ENCODE data around the gene CDK11A. TPM values are rescaled to one million over a fixed set of nuclear protein-coding genes. Genes with fewer than 3 reads are reported as not detected.
"Not testable (repeated sequence)": the region's sequence is repeated elsewhere in the genome, so short reads cannot be mapped to it uniquely, and the experiment has no call there.

The CDK11A gene
- total RNA-seq, 1 donor from 2014 or later, result 74.4 TPM

GRCh38 chr1:1758692-1759455 lies 34.7 kb upstream of the CDK11A start:
- no peak overlapping the region for H3K27ac Mint-ChIP-seq
- H3K4me1 Mint-ChIP-seq (ENCODE audit: low read depth), result no peaks in the 10 kb centered on the region
- H3K36me3 Mint-ChIP-seq (ENCODE audit: low read depth), result peaks cover 27% of the 10 kb centered on the region
- intact Hi-C loops (cut with micrococcal nuclease), result no loop called here
- no peaks in the 10 kb centered on the region for H3K9me3 Mint-ChIP-seq
- H3K27me3 Mint-ChIP-seq (ENCODE audit: insufficient read depth), result no peaks in the 10 kb centered on the region
- H3K4me3 Mint-ChIP-seq, result no peak overlapping the region
- no peak for DNase-seq (ENCODE audit: low spot score)

- intact Hi-C loops (cut with micrococcal nuclease), result no loop called here
- H3K4me3 Mint-ChIP-seq, result no peak overlapping the region
- no peaks in the 10 kb centered on the region for H3K9me3 Mint-ChIP-seq
- H3K27me3 Mint-ChIP-seq (ENCODE audit: insufficient read depth), result no peaks in the 10 kb centered on the region
- H3K4me1 Mint-ChIP-seq (ENCODE audit: low read depth), result no peaks in the 10 kb centered on the region
- H3K36me3 Mint-ChIP-seq (ENCODE audit: low read depth), result peaks cover 27% of the 10 kb centered on the region
- no peak for DNase-seq (ENCODE audit: low spot score)
- H3K27ac Mint-ChIP-seq, result no peak overlapping the region
Observed at GRCh38 chr1:1758059-1758621, 34.0 kb upstream of the CDK11A start.

GRCh38 chr1:1757422-1758058 lies 33.4 kb upstream of the CDK11A start:
- intact Hi-C loops (cut with micrococcal nuclease), result no loop called here
- no peak overlapping the region for H3K4me3 Mint-ChIP-seq
- H3K9me3 Mint-ChIP-seq, result no peaks in the 10 kb centered on the region
- H3K27ac Mint-ChIP-seq, result no peak overlapping the region
- no peaks in the 10 kb centered on the region for H3K4me1 Mint-ChIP-seq (ENCODE audit: low read depth)
- no peaks in the 10 kb centered on the region for H3K27me3 Mint-ChIP-seq (ENCODE audit: insufficient read depth)
- DNase-seq (ENCODE audit: low spot score), result no peak
- peaks cover 27% of the 10 kb centered on the region for H3K36me3 Mint-ChIP-seq (ENCODE audit: low read depth)

- H3K36me3 Mint-ChIP-seq (ENCODE audit: low read depth), result peaks cover 27% of the 10 kb centered on the region
- no peaks in the 10 kb centered on the region for H3K4me1 Mint-ChIP-seq (ENCODE audit: low read depth)
- H3K9me3 Mint-ChIP-seq, result no peaks in the 10 kb centered on the region
- no peak overlapping the region for H3K27ac Mint-ChIP-seq
- intact Hi-C loops (cut with micrococcal nuclease), result no loop called here
- H3K27me3 Mint-ChIP-seq (ENCODE audit: insufficient read depth), result no peaks in the 10 kb centered on the region
- DNase-seq (ENCODE audit: low spot score), result no peak
- H3K4me3 Mint-ChIP-seq, result no peak overlapping the region
Observed at GRCh38 chr1:1756661-1757421, 32.7 kb upstream of the CDK11A start.

GRCh38 chr1:1755852-1756251 lies 31.7 kb upstream of the CDK11A start:
- intact Hi-C loops (cut with micrococcal nuclease), result no loop called here
- no peak overlapping the region for H3K4me3 Mint-ChIP-seq
- H3K36me3 Mint-ChIP-seq (ENCODE audit: low read depth), result peaks cover 19% of the 10 kb centered on the region
- no peaks in the 10 kb centered on the region for H3K4me1 Mint-ChIP-seq (ENCODE audit: low read depth)
- DNase-seq (ENCODE audit: low spot score), result no peak
- no peaks in the 10 kb centered on the region for H3K9me3 Mint-ChIP-seq
- H3K27ac Mint-ChIP-seq, result no peak overlapping the region
- no peaks in the 10 kb centered on the region for H3K27me3 Mint-ChIP-seq (ENCODE audit: insufficient read depth)

- H3K27ac Mint-ChIP-seq, result no peak overlapping the region
- intact Hi-C loops (cut with micrococcal nuclease), result no loop called here
- H3K4me1 Mint-ChIP-seq (ENCODE audit: low read depth), result no peaks in the 10 kb centered on the region
- no peaks in the 10 kb centered on the region for H3K9me3 Mint-ChIP-seq
- no peak for DNase-seq (ENCODE audit: low spot score)
- H3K36me3 Mint-ChIP-seq (ENCODE audit: low read depth), result peaks cover 19% of the 10 kb centered on the region
- no peak overlapping the region for H3K4me3 Mint-ChIP-seq
- H3K27me3 Mint-ChIP-seq (ENCODE audit: insufficient read depth), result no peaks in the 10 kb centered on the region
Observed at GRCh38 chr1:1755426-1755825, 31.3 kb upstream of the CDK11A start.

GRCh38 chr1:1754051-1754815 lies 30.1 kb upstream of the CDK11A start:
- intact Hi-C loops (cut with micrococcal nuclease), result no loop called here
- Mint-ChIP-seq H3K4me3 (no peak overlapping the region), H3K27ac (no peak overlapping the region), H3K4me1 (ENCODE audit: low read depth) (no peaks in the 10 kb centered on the region), H3K27me3 (ENCODE audit: insufficient read depth) (no peaks in the 10 kb centered on the region), H3K36me3 (ENCODE audit: low read depth) (peaks cover 19% of the 10 kb centered on the region), H3K9me3 (no peaks in the 10 kb centered on the region)
- no peak for DNase-seq (ENCODE audit: low spot score)

- Mint-ChIP-seq H3K4me1 (ENCODE audit: low read depth) (no peaks in the 10 kb centered on the region), H3K9me3 (no peaks in the 10 kb centered on the region), H3K36me3 (ENCODE audit: low read depth) (peaks cover 19% of the 10 kb centered on the region), H3K4me3 (no peak overlapping the region), H3K27ac (no peak overlapping the region), H3K27me3 (ENCODE audit: insufficient read depth) (no peaks in the 10 kb centered on the region)
- intact Hi-C loops (cut with micrococcal nuclease), result no loop called here
- no peak for DNase-seq (ENCODE audit: low spot score)
Observed at GRCh38 chr1:1753607-1754005, 29.4 kb upstream of the CDK11A start.

GRCh38 chr1:1752636-1753606 lies 28.8 kb upstream of the CDK11A start:
- Mint-ChIP-seq H3K4me1 (ENCODE audit: low read depth) (no peaks in the 10 kb centered on the region), H3K4me3 (no peak overlapping the region), H3K9me3 (no peaks in the 10 kb centered on the region), H3K36me3 (ENCODE audit: low read depth) (peaks cover 14% of the 10 kb centered on the region), H3K27me3 (ENCODE audit: insufficient read depth) (no peaks in the 10 kb centered on the region), H3K27ac (no peak overlapping the region)
- DNase-seq (ENCODE audit: low spot score), result no peak
- intact Hi-C loops (cut with micrococcal nuclease), result no loop called here

GRCh38 chr1:1752190-1752589 lies 28.0 kb upstream of the CDK11A start:
- intact Hi-C loops (cut with micrococcal nuclease), result no loop called here
- H3K4me1 Mint-ChIP-seq (ENCODE audit: low read depth), result no peaks in the 10 kb centered on the region
- no peak for DNase-seq (ENCODE audit: low spot score)
- H3K27ac Mint-ChIP-seq, result no peak overlapping the region
- no peak overlapping the region for H3K4me3 Mint-ChIP-seq
- no peaks in the 10 kb centered on the region for H3K27me3 Mint-ChIP-seq (ENCODE audit: insufficient read depth)
- H3K9me3 Mint-ChIP-seq, result no peaks in the 10 kb centered on the region
- peaks cover 10% of the 10 kb centered on the region for H3K36me3 Mint-ChIP-seq (ENCODE audit: low read depth)

GRCh38 chr1:1749941-1750340 lies 25.8 kb upstream of the CDK11A start:
- DNase-seq (ENCODE audit: low spot score); H3K27ac Mint-ChIP-seq; H3K27me3 Mint-ChIP-seq (ENCODE audit: insufficient read depth); H3K9me3 Mint-ChIP-seq; H3K4me1 Mint-ChIP-seq (ENCODE audit: low read depth); H3K4me3 Mint-ChIP-seq; H3K36me3 Mint-ChIP-seq (ENCODE audit: low read depth): not testable (repeated sequence)
- intact Hi-C loops (cut with micrococcal nuclease), result loop anchor here (5.0 kb wide), 1 partner anchor 58 kb away; the partner anchor contains the start of gene SLC35E2B

Data from activated T-helper 1 cell treated with anti-CD3 and anti-CD28 coated beads, Interleukin-12 subunit alpha, Interleukin-12 subunit beta, Interleukin-2, Interleukin-4 antibody, amounts not matched to agents 30 ng/mL and 10 ng/mL and 1 ng/mL, durations not matched to agents 14 hours and 24 hours and 36 hours (primary cell).